Measurements from ENCODE around the gene NCK1. TPM values are rescaled to one million over a fixed set of nuclear protein-coding genes. Genes with fewer than 3 reads are reported as not detected.

Gene NCK1
- total RNA-seq, 1 donor from 2014 or later = 24.9 TPM

- no peak for TF ChIP-seq CTCF (conservative IDR thresholded peaks at IDR 0.05)
- H3K36me3 Mint-ChIP-seq (ENCODE audit: low read depth) = peaks cover 35% of the 10 kb centered on the region
- H3K4me3 Mint-ChIP-seq = no peak overlapping the region
- DNase-seq (ENCODE audit: low read depth, low spot score) = no peak
- peaks cover 11% of the 10 kb centered on the region for H3K9me3 Mint-ChIP-seq
- peaks cover 10% of the 10 kb centered on the region for H3K4me1 Mint-ChIP-seq
- H3K27me3 Mint-ChIP-seq (ENCODE audit: low read depth) = no peaks in the 10 kb centered on the region
- no peak overlapping the region for H3K27ac Mint-ChIP-seq (ENCODE audit: unreplicated experiment)
Observed at GRCh38 chr3:136914739-136915138, 52.7 kb downstream of the NCK1 start.

- no peak overlapping the region for H3K27ac Mint-ChIP-seq (ENCODE audit: unreplicated experiment)
- peaks cover 10% of the 10 kb centered on the region for H3K4me1 Mint-ChIP-seq
- peaks cover 33% of the 10 kb centered on the region for H3K36me3 Mint-ChIP-seq (ENCODE audit: low read depth)
- no peak overlapping the region for H3K4me3 Mint-ChIP-seq
- H3K9me3 Mint-ChIP-seq = peaks cover 10% of the 10 kb centered on the region
- DNase-seq (ENCODE audit: low read depth, low spot score) = no peak
- no peaks in the 10 kb centered on the region for H3K27me3 Mint-ChIP-seq (ENCODE audit: low read depth)
- TF ChIP-seq CTCF (conservative IDR thresholded peaks at IDR 0.05) = no peak
Observed at GRCh38 chr3:136916223-136916622, 54.2 kb downstream of the NCK1 start.

- peaks cover 4% of the 10 kb centered on the region for H3K4me1 Mint-ChIP-seq
- H3K36me3 Mint-ChIP-seq (ENCODE audit: low read depth) = peaks cover 15% of the 10 kb centered on the region
- no peak for DNase-seq (ENCODE audit: low read depth, low spot score)
- H3K9me3 Mint-ChIP-seq = peaks cover 10% of the 10 kb centered on the region
- H3K27ac Mint-ChIP-seq (ENCODE audit: unreplicated experiment) = no peak overlapping the region
- no peaks in the 10 kb centered on the region for H3K27me3 Mint-ChIP-seq (ENCODE audit: low read depth)
- no peak for TF ChIP-seq CTCF (conservative IDR thresholded peaks at IDR 0.05)
- H3K4me3 Mint-ChIP-seq = no peak overlapping the region
Observed at GRCh38 chr3:136919799-136920580, 58.0 kb downstream of the NCK1 start.

- no peak for TF ChIP-seq CTCF (conservative IDR thresholded peaks at IDR 0.05)
- no peaks in the 10 kb centered on the region for H3K27me3 Mint-ChIP-seq (ENCODE audit: low read depth)
- H3K36me3 Mint-ChIP-seq (ENCODE audit: low read depth) = peaks cover 10% of the 10 kb centered on the region
- DNase-seq (ENCODE audit: low read depth, low spot score) = no peak
- H3K27ac Mint-ChIP-seq (ENCODE audit: unreplicated experiment) = no peak overlapping the region
- H3K4me1 Mint-ChIP-seq = no peaks in the 10 kb centered on the region
- H3K4me3 Mint-ChIP-seq = no peak overlapping the region
- H3K9me3 Mint-ChIP-seq = peaks cover 5% of the 10 kb centered on the region
Observed at GRCh38 chr3:136920904-136921611, 59.0 kb downstream of the NCK1 start.

- TF ChIP-seq CTCF (conservative IDR thresholded peaks at IDR 0.05) = no peak
- H3K4me1 Mint-ChIP-seq = peaks cover 4% of the 10 kb centered on the region
- no peaks in the 10 kb centered on the region for H3K27me3 Mint-ChIP-seq (ENCODE audit: low read depth)
- DNase-seq (ENCODE audit: low read depth, low spot score) = no peak
- peaks cover 18% of the 10 kb centered on the region for H3K36me3 Mint-ChIP-seq (ENCODE audit: low read depth)
- H3K4me3 Mint-ChIP-seq = no peak overlapping the region
- H3K9me3 Mint-ChIP-seq = peaks cover 5% of the 10 kb centered on the region
- no peak overlapping the region for H3K27ac Mint-ChIP-seq (ENCODE audit: unreplicated experiment)
Observed at GRCh38 chr3:136925425-136926190, 63.6 kb downstream of the NCK1 start.
